CD14-positive monocyte (primary cell): ENCODE results near the gene EP400. TPM values are rescaled to one million over a fixed set of nuclear protein-coding genes. Genes with fewer than 3 reads are reported as not detected.
A peak's percentile ranks its signal among the peaks of the same experiment; 100 is the strongest.

ENCODE experiments used
- DNase-seq, 3 donors: peaks; one replicate each; pipeline ENCODE4 v3.0.0-alpha.2; 2011 to 2022
- H2AFZ ChIP-seq: 2 replicates; pipeline ENCODE4 v1.6.0; 2012; ENCODE audit warnings: mild to moderate bottlenecking, low read depth, low read length, inconsistent platforms; ENCODE audit not compliant: insufficient read depth, poor library complexity, severe bottlenecking
- H3K27ac ChIP-seq, 2 donors: 1 replicate in 1 of 2; 2 replicates in 1 of 2; pipeline ENCODE4 v1.5.1; 2012 to 2013; ENCODE audit warnings: low read length in 2 of 2, control low read depth in 1 of 2, inconsistent platforms in 1 of 2, low read depth in 1 of 2, mild to moderate bottlenecking in 1 of 2
- H3K27me3 ChIP-seq, 2 donors: one replicate each; pipeline versions ENCODE4 v1.6.0 to v1.6.1; 2011 to 2013; ENCODE audit warnings: low read length in 2 of 2; ENCODE audit not compliant: control insufficient read depth in 2 of 2, insufficient read depth in 2 of 2
- H3K36me3 ChIP-seq, 2 donors: replicated peaks in 1 of 2; 1 replicate in 1 of 2; 2 replicates in 1 of 2; pipeline versions ENCODE4 v1.5.1 to v1.6.1; 2012 to 2013; ENCODE audit warnings: low read length in 2 of 2, control low read depth in 1 of 2, inconsistent platforms in 1 of 2, mild to moderate bottlenecking in 1 of 2; ENCODE audit not compliant: insufficient read depth in 2 of 2, control insufficient read depth in 1 of 2
- H3K4me1 ChIP-seq, 2 donors: 1 replicate in 1 of 2; 2 replicates in 1 of 2; pipeline versions ENCODE4 v1.5.1 to v1.6.1; 2012 to 2013; ENCODE audit warnings: low read length in 2 of 2, control low read depth in 1 of 2, inconsistent platforms in 1 of 2, mild to moderate bottlenecking in 1 of 2, moderate library complexity in 1 of 2; ENCODE audit not compliant: insufficient read depth in 2 of 2, control insufficient read depth in 1 of 2
- H3K4me2 ChIP-seq: replicated peaks from 2 replicates; pipeline ENCODE3; 2012; ENCODE audit warnings: low read length, moderate library complexity, mild to moderate bottlenecking; ENCODE audit not compliant: poor library complexity, severe bottlenecking; ENCODE audit errors: extremely low read depth
- H3K4me3 ChIP-seq, 3 experiments: fragments of 200-600 bp in 1 of 3; sonication (generic) in 1 of 3; replicated peaks in 1 of 3; 1 replicate in 2 of 3; 2 replicates in 1 of 3; pipeline ENCODE4 v1.5.1; 2011 to 2013; ENCODE audit warnings: low read length in 3 of 3, mild to moderate bottlenecking in 3 of 3, control low read depth in 2 of 3, low read depth in 2 of 3, inconsistent platforms in 1 of 3, moderate library complexity in 1 of 3
- H3K79me2 ChIP-seq: 2 replicates; pipeline ENCODE4 v1.6.0; 2012; ENCODE audit warnings: mild to moderate bottlenecking, control low read depth, inconsistent platforms, low read length, moderate library complexity; ENCODE audit not compliant: insufficient read depth
- H3K9ac ChIP-seq: 2 replicates; pipeline ENCODE4 v1.6.0; 2017; ENCODE audit warnings: low read length, mild to moderate bottlenecking; ENCODE audit not compliant: insufficient read depth, poor library complexity, severe bottlenecking
- H3K9me3 ChIP-seq, 2 donors: replicated peaks in 1 of 2; 1 replicate in 1 of 2; 2 replicates in 1 of 2; pipeline versions ENCODE4 v1.5.1 to v1.6.1; 2012 to 2013; ENCODE audit warnings: low read length in 2 of 2, control low read depth in 1 of 2; ENCODE audit not compliant: control insufficient read depth in 1 of 2, insufficient read depth in 1 of 2
- H4K20me1 ChIP-seq: 2 replicates; pipeline ENCODE4 v1.6.0; 2012; ENCODE audit warnings: mild to moderate bottlenecking, low read length, control low read depth, moderate library complexity; ENCODE audit not compliant: insufficient read depth
- H3K27ac Mint-ChIP-seq, 7 donors: one replicate each; pipeline ENCODE4 v1.8.0; 2020; ENCODE audit warnings: mild to moderate bottlenecking in 7 of 7, mixed read lengths in 7 of 7, moderate library complexity in 6 of 7, inconsistent platforms in 2 of 7
- H3K27me3 Mint-ChIP-seq, 3 donors: one replicate each; pipeline ENCODE4 v1.8.0; 2021 to 2022; ENCODE audit warnings: low read depth in 3 of 3, mild to moderate bottlenecking in 3 of 3, mixed read lengths in 3 of 3, moderate library complexity in 3 of 3, inconsistent platforms in 1 of 3
- H3K36me3 Mint-ChIP-seq, 2 donors: one replicate each; pipeline ENCODE4 v1.8.0; 2020; ENCODE audit warnings: mixed read lengths in 2 of 2, inconsistent platforms in 1 of 2, mild to moderate bottlenecking in 1 of 2
- H3K4me1 Mint-ChIP-seq: one replicate; pipeline ENCODE4 v1.8.0; 2020; ENCODE audit warnings: mild to moderate bottlenecking, mixed read lengths
- H3K4me3 Mint-ChIP-seq, 2 donors: one replicate each; pipeline ENCODE4 v1.8.0; 2020; ENCODE audit warnings: mild to moderate bottlenecking in 2 of 2, mixed read lengths in 2 of 2, moderate library complexity in 1 of 2
- H3K9me3 Mint-ChIP-seq, 7 donors: one replicate each; pipeline ENCODE4 v1.8.0; 2020 to 2022; ENCODE audit warnings: mixed read lengths in 7 of 7, mild to moderate bottlenecking in 6 of 7, moderate library complexity in 6 of 7, inconsistent platforms in 2 of 7
- CTCF ChIP-seq: fragments of 200-600 bp; IDR thresholded peaks from one replicate; pipeline ENCODE4 v1.8.0; 2022; ENCODE audit warnings: antibody characterized with exemption, mild to moderate bottlenecking
- WGBS: methylation state at CpG from one replicate; pipeline ENCODE4 v1.1.5; 2013; ENCODE audit warnings: missing lambda C conversion rate; ENCODE audit not compliant: insufficient coverage; 5-methylcytosine and 5-hydroxymethylcytosine counted together
- intact Hi-C, 2 donors: fragments of 100-400 bp; cut with micrococcal nuclease; formaldehyde crosslinking; loops; one replicate each; pipeline versions ENCODE4 v1.15.0 to v1.15.1; 2023
- polyA plus RNA-seq, 3 donors: library from polyadenylated mRNA; depleted of rRNA in 1 of 3; unstranded in 2 of 3; stranded (reverse) in 1 of 3; fragments of 300-500 nt in 2 of 3; fragments of >200 nt in 1 of 3; fragmentation: Illumina TruSeq in 2 of 3; gene quantifications; 1 replicate in 2 of 3; 2 replicates in 1 of 3; pipeline ENCODE4 v1.2.3, GENCODE V29; 2012 to 2021

Gene EP400
- polyA plus RNA-seq, 3 donors: 0.65 to 12.1 (median 0.81) TPM

- no peaks in the 10 kb centered on the region for H3K9me3 ChIP-seq
- Mint-ChIP-seq H3K27me3 (no peaks in the 10 kb centered on the region), H3K4me3 (no peak overlapping the region), H3K4me1 (peaks cover 35% of the 10 kb centered on the region), H3K9me3 (peaks cover 0 to 2% (median 0%) of the 10 kb centered on the region in 7 donors), H3K27ac (peak overlapping the region in 3 of 7 donors; percentile 48 to 66 (median 65)), H3K36me3 (peaks cover 67 to 69% of the 10 kb centered on the region in 2 donors)
- no peak for DNase-seq
- H3K4me1 ChIP-seq: peaks cover 31 to 35% of the 10 kb centered on the region in 2 donors
- no peaks in the 10 kb centered on the region for H3K79me2 ChIP-seq
- no peak for TF ChIP-seq CTCF
- H3K27ac ChIP-seq: peak overlapping the region in 1 of 2 donors; percentile 51
- H4K20me1 ChIP-seq: no peaks in the 10 kb centered on the region
- H3K27me3 ChIP-seq: no peaks in the 10 kb centered on the region
- no peak overlapping the region for H3K9ac ChIP-seq
- peaks cover 51 to 78% of the 10 kb centered on the region in 2 donors for H3K36me3 ChIP-seq
- H3K4me3 ChIP-seq: no peak overlapping the region
- no peak overlapping the region for H2AFZ ChIP-seq
- intact Hi-C loops: no loop called here
- 85% methylated on average over 4 of the region's 5 CpGs for WGBS
- no peak overlapping the region for H3K4me2 ChIP-seq
These were observed 37.2 kb downstream of the EP400 start for GRCh38 chr12:131986910-131987309.

- Histone ChIP-seq H3K9me3 (no peaks in the 10 kb centered on the region), H2AFZ (no peak overlapping the region), H3K4me2 (no peak overlapping the region), H3K27ac (no peak overlapping the region), H3K79me2 (no peaks in the 10 kb centered on the region), H3K27me3 (no peaks in the 10 kb centered on the region), H3K36me3 (peaks cover 52 to 78% of the 10 kb centered on the region in 2 donors), H3K9ac (no peak overlapping the region), H3K4me1 (peaks cover 31 to 35% of the 10 kb centered on the region in 2 donors), H3K4me3 (no peak overlapping the region), H4K20me1 (no peaks in the 10 kb centered on the region)
- Mint-ChIP-seq H3K36me3 (peaks cover 67 to 69% of the 10 kb centered on the region in 2 donors), H3K9me3 (peaks cover 0 to 2% (median 0%) of the 10 kb centered on the region in 7 donors), H3K4me1 (peaks cover 35% of the 10 kb centered on the region), H3K27me3 (no peaks in the 10 kb centered on the region), H3K27ac (peak overlapping the region in 1 of 7 donors; percentile 2), H3K4me3 (no peak overlapping the region)
- DNase-seq: no peak
- no peak for TF ChIP-seq CTCF
- 93% methylated on average over 3 of the region's 8 CpGs for WGBS
- intact Hi-C loops: no loop called here
These were observed 37.8 kb downstream of the EP400 start for GRCh38 chr12:131987552-131987951.
